Suprapubic skin (tissue), 4 donors: ENCODE measurements around the gene KREMEN2. TPM values are rescaled to one million over a fixed set of nuclear protein-coding genes. Genes with fewer than 3 reads are reported as not detected.
"Not testable (repeated sequence)": the region's sequence is repeated elsewhere in the genome, so short reads cannot be mapped to it uniquely, and the experiment has no call there.

ENCODE experiments used
- DNase-seq, 2 donors: peaks; one replicate each; pipeline ENCODE4 v3.0.0-alpha.2; 2019; ENCODE audit warnings: low spot score in 2 of 2
- H3K27ac ChIP-seq: fragments of 200-600 bp; sonication (generic); one replicate; pipeline ENCODE4 v1.5.1; 2019
- H3K27me3 ChIP-seq: fragments of 200-600 bp; sonication (generic); one replicate; pipeline ENCODE4 v1.5.1; 2019
- H3K36me3 ChIP-seq: fragments of 200-600 bp; sonication (generic); one replicate; pipeline ENCODE4 v1.5.1; 2019
- H3K4me1 ChIP-seq: fragments of 200-600 bp; sonication (generic); one replicate; pipeline ENCODE4 v1.5.1; 2019
- H3K4me3 ChIP-seq: fragments of 200-600 bp; sonication (generic); one replicate; pipeline ENCODE4 v1.5.1; 2019; ENCODE audit warnings: mild to moderate bottlenecking
- H3K9me3 ChIP-seq: fragments of 200-600 bp; sonication (generic); one replicate; pipeline ENCODE4 v1.5.1; 2019
- EP300 ChIP-seq: sonication (generic); formaldehyde crosslinking; IDR thresholded peaks from one replicate; pipeline ENCODE4 v1.6.1; 2017; ENCODE audit warnings: antibody characterized with exemption
- POLR2A ChIP-seq, 2 donors: fragments of 450-650 bp; IDR thresholded peaks; one replicate each; pipeline ENCODE4 v1.6.1; 2017; ENCODE audit warnings: antibody characterized with exemption in 2 of 2, mild to moderate bottlenecking in 2 of 2, moderate library complexity in 2 of 2
- POLR2AphosphoS5 ChIP-seq, 3 donors: sonication (generic); formaldehyde crosslinking; IDR thresholded peaks; one replicate each; pipeline ENCODE4 v1.6.1; 2017; ENCODE audit warnings: antibody characterized with exemption in 3 of 3
- WGBS: methylation state at CpG from one replicate; pipeline ENCODE4 v1.1.5; 2018; 5-methylcytosine and 5-hydroxymethylcytosine counted together
- total RNA-seq, 4 donors: library from RNA; depleted of rRNA; stranded (reverse); fragments of >200 nt; gene quantifications; one replicate each; pipeline ENCODE4 v1.1.0, GENCODE V29; 2016
- TF ChIP-seq, protein P1 (sequence below), 2 donors: fragments of 200-600 bp in 1 of 2; fragments of 450-650 bp in 1 of 2; sonication (generic) in 1 of 2; IDR thresholded peaks; one replicate each; pipeline ENCODE4 v1.5.1; 2016 to 2019; ENCODE audit warnings: antibody characterized with exemption in 2 of 2, mild to moderate bottlenecking in 1 of 2, moderate library complexity in 1 of 2

KREMEN2 gene
- total RNA-seq, 4 donors from 2014 or later: 1.0 to 4.2 (median 3.9) TPM

GRCh38 chr16:2936436-2937011, 27.6 kb upstream of the KREMEN2 start:
- Histone ChIP-seq H3K4me1 (no peaks in the 10 kb centered on the region), H3K9me3 (no peaks in the 10 kb centered on the region), H3K27ac (no peak overlapping the region), H3K27me3 (no peaks in the 10 kb centered on the region), H3K4me3 (no peak overlapping the region), H3K36me3 (peaks cover 89% of the 10 kb centered on the region)
- DNase-seq: no peak
- WGBS: 89% methylated on average over 9 of the region's 22 CpGs
- TF ChIP-seq POLR2A (IDR thresholded peaks at IDR 0.05) (no peak), EP300 (no peak), POLR2AphosphoS5 (IDR thresholded peaks at IDR 0.05) (no peak)
- TF ChIP-seq, protein P1, sequence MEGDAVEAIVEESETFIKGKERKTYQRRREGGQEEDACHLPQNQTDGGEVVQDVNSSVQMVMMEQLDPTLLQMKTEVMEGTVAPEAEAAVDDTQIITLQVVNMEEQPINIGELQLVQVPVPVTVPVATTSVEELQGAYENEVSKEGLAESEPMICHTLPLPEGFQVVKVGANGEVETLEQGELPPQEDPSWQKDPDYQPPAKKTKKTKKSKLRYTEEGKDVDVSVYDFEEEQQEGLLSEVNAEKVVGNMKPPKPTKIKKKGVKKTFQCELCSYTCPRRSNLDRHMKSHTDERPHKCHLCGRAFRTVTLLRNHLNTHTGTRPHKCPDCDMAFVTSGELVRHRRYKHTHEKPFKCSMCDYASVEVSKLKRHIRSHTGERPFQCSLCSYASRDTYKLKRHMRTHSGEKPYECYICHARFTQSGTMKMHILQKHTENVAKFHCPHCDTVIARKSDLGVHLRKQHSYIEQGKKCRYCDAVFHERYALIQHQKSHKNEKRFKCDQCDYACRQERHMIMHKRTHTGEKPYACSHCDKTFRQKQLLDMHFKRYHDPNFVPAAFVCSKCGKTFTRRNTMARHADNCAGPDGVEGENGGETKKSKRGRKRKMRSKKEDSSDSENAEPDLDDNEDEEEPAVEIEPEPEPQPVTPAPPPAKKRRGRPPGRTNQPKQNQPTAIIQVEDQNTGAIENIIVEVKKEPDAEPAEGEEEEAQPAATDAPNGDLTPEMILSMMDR (IDR thresholded peaks at IDR 0.05): no peak

DNA sequence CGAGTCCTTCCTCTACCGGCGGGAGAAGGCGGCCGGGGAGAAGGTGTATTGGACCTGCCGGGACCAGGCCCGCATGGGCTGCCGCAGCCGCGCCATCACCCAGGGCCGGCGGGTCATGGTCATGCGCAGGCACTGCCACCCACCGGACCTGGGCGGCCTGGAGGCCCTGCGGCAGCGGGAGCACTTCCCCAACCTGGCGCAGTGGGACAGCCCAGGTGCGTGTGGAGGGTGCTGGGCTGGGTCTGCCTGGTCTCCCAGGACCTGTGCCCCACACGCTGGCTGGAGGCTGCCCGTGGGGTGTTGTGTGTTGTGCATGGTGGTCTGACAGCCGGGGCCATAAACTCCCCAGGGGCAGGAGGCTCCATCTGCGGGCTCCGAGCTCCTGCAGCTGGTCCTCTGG, 26.9 kb upstream of the KREMEN2 start:
- DNase-seq: no peak
- Histone ChIP-seq H3K4me3 (no peak overlapping the region), H3K9me3 (no peaks in the 10 kb centered on the region), H3K27me3 (no peaks in the 10 kb centered on the region), H3K4me1 (no peaks in the 10 kb centered on the region), H3K27ac (no peak overlapping the region), H3K36me3 (peaks cover 91% of the 10 kb centered on the region)
- no peak for TF ChIP-seq EP300
- TF ChIP-seq POLR2AphosphoS5 (IDR thresholded peaks at IDR 0.05): no peak
- TF ChIP-seq POLR2A (IDR thresholded peaks at IDR 0.05): no peak
- TF ChIP-seq, protein P1 (IDR thresholded peaks at IDR 0.05): no peak
- 97% methylated on average over 13 of the region's 24 CpGs for WGBS

- no peak for DNase-seq
- no peak overlapping the region for H3K27ac ChIP-seq
- H3K4me3 ChIP-seq: no peak overlapping the region
- H3K27me3 ChIP-seq: no peaks in the 10 kb centered on the region
- 89% methylated on average over 10 of the region's 12 CpGs for WGBS
- no peaks in the 10 kb centered on the region for H3K9me3 ChIP-seq
- peaks cover 92% of the 10 kb centered on the region for H3K36me3 ChIP-seq
- no peaks in the 10 kb centered on the region for H3K4me1 ChIP-seq
- TF ChIP-seq POLR2AphosphoS5 (IDR thresholded peaks at IDR 0.05) (no peak), EP300 (no peak), POLR2A (IDR thresholded peaks at IDR 0.05) (no peak)
- TF ChIP-seq, protein P1 (IDR thresholded peaks at IDR 0.05): no peak
Measured at GRCh38 chr16:2938206-2938605, 25.9 kb upstream of the KREMEN2 start.

DNA sequence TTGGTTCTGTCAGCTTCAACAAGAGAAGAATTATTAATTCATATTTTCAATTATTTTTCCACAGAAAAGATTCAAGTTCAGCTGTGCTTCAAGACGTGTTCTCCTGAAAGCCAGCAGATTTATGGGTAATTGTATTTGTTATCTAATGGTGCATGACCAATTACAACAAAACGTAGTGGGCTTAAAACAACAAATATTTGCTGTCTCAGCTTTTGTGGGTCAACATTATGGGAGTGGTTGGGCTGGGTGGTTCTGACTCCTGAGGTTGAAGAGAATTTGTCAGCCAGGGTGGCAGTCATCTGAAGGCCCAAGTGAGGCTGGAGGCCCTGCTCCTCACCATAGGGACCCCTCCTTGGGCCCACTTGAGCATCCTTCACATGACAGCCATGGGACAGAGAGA, 24.1 kb upstream of the KREMEN2 start:
- Histone ChIP-seq H3K9me3 (no peaks in the 10 kb centered on the region), H3K4me1 (no peaks in the 10 kb centered on the region), H3K27me3 (no peaks in the 10 kb centered on the region), H3K27ac (no peak overlapping the region), H3K4me3 (no peak overlapping the region), H3K36me3 (peaks cover 89% of the 10 kb centered on the region)
- DNase-seq: no peak
- 76% methylated on average over 2 of the region's 2 CpGs for WGBS
- TF ChIP-seq, protein P1 (IDR thresholded peaks at IDR 0.05): no peak
- TF ChIP-seq EP300: no peak
- TF ChIP-seq POLR2A (IDR thresholded peaks at IDR 0.05): no peak
- no peak for TF ChIP-seq POLR2AphosphoS5 (IDR thresholded peaks at IDR 0.05)

- H3K4me1 ChIP-seq: no peaks in the 10 kb centered on the region
- no peak overlapping the region for H3K27ac ChIP-seq
- WGBS: 59% methylated on average over 4 of the region's 4 CpGs
- no peak overlapping the region for H3K4me3 ChIP-seq
- H3K27me3 ChIP-seq: no peaks in the 10 kb centered on the region
- peaks cover 76% of the 10 kb centered on the region for H3K36me3 ChIP-seq
- no peak for DNase-seq
- no peaks in the 10 kb centered on the region for H3K9me3 ChIP-seq
- TF ChIP-seq EP300 (no peak), POLR2A (IDR thresholded peaks at IDR 0.05) (no peak), POLR2AphosphoS5 (IDR thresholded peaks at IDR 0.05) (no peak)
- TF ChIP-seq, protein P1 (IDR thresholded peaks at IDR 0.05): no peak
Measured at GRCh38 chr16:2942045-2942444, 22.0 kb upstream of the KREMEN2 start.

- not testable (repeated sequence) for DNase-seq, H3K9me3 ChIP-seq, H3K27ac ChIP-seq, H3K4me3 ChIP-seq, H3K27me3 ChIP-seq, H3K4me1 ChIP-seq
- 77% methylated on average over 11 of the region's 12 CpGs for WGBS
- peaks cover 63% of the 10 kb centered on the region for H3K36me3 ChIP-seq
Measured at GRCh38 chr16:2943716-2944115, 20.4 kb upstream of the KREMEN2 start.
